HCT116 (cell line): Measurements from ENCODE around the gene WDR44. TPM values are rescaled to one million over a fixed set of nuclear protein-coding genes. Genes with fewer than 3 reads are reported as not detected.

Source experiments
- ATAC-seq: fragments of 200-7000 bp; cut with Tn5 transposase; 2 replicates; pipeline ENCODE4 v1.9.1; 2020; ENCODE audit warnings: mild to moderate bottlenecking, moderate library complexity
- BruUV-seq: library from RNA; stranded (reverse); fragments of 400-500 nt; replicated peaks from 2 replicates; lab custom pipeline; 2021; lab: Mats Ljungman, UMichigan
- CTCF ChIA-PET: fragments of 300-600 bp; sonication (Branson Sonifier 250); formaldehyde crosslinking; loops from one replicate; lab custom pipeline; 2021; ENCODE audit warnings: antibody characterized with exemption; lab: Charles Lee
- POLR2A ChIA-PET: fragments of 300-600, 350-600 bp; sonication (Branson Sonifier 250); formaldehyde crosslinking; loops from one replicate; lab custom pipeline; 2021; ENCODE audit warnings: antibody characterized with exemption; lab: Charles Lee
- RAD21 ChIA-PET, 2 experiments: fragments of 300-600 bp; sonication (Branson Sonifier 250); formaldehyde crosslinking; loops; one replicate each; lab custom pipeline; 2023; ENCODE audit warnings: low total read pairs in 2 of 2; ENCODE audit not compliant: uncharacterized antibody in 2 of 2, unreplicated experiment in 2 of 2, low non-redundant PET in 1 of 2; lab: Charles Lee
- DNase-seq: peaks from one replicate; pipeline ENCODE4 v3.0.0-alpha.2; 2010; ENCODE audit warnings: low read depth, low spot score
- H2AFZ ChIP-seq: fragments of 200-600 bp; shearing (Covaris generic), sonication (generic); 2 replicates; pipeline ENCODE4 v1.6.1; 2017; ENCODE audit warnings: low read depth, mixed run types, mixed read lengths, antibody characterized with exemption, low read length; ENCODE audit not compliant: poor library complexity, severe bottlenecking
- H3K27ac ChIP-seq: 2 replicates; pipeline ENCODE4 v1.5.1; 2012; ENCODE audit warnings: low read depth, low read length
- H3K27me3 ChIP-seq: fragments of 200-600 bp; sonication (generic); 2 replicates; pipeline ENCODE4 v1.6.1; 2016; ENCODE audit warnings: mixed run types, low read length, mixed read lengths; ENCODE audit not compliant: insufficient read depth
- H3K36me3 ChIP-seq, 2 experiments: fragments of 200-500 bp in 1 of 2; fragments of 200-600 bp in 1 of 2; sonication (Bioruptor generic) in 1 of 2; sonication (generic) in 1 of 2; 2 replicates each; pipeline versions ENCODE4 v1.5.1 to v1.6.1; 2014 to 2016; ENCODE audit warnings: low read length in 2 of 2, inconsistent platforms in 1 of 2, mixed read lengths in 1 of 2, mixed run types in 1 of 2; ENCODE audit not compliant: insufficient read depth in 2 of 2, control insufficient read depth in 1 of 2
- H3K4me1 ChIP-seq, 2 experiments: fragments of 200-600 bp in 1 of 2; sonication (generic) in 1 of 2; 2 replicates each; pipeline versions ENCODE4 v1.5.1 to v1.6.1; 2012 to 2017; ENCODE audit warnings: low read length in 2 of 2, inconsistent platforms in 1 of 2, mild to moderate bottlenecking in 1 of 2, mixed read lengths in 1 of 2, mixed run types in 1 of 2, moderate library complexity in 1 of 2; ENCODE audit not compliant: insufficient read depth in 2 of 2, control insufficient read depth in 1 of 2
- H3K4me2 ChIP-seq: fragments of 200-600 bp; sonication (generic); 2 replicates; pipeline ENCODE4 v1.6.1; 2017; ENCODE audit warnings: mixed run types, low read length, mixed read lengths
- H3K4me3 ChIP-seq, 2 experiments: fragments of 200-600 bp in 1 of 2; sonication (generic) in 1 of 2; replicated peaks in 1 of 2; 2 replicates each; pipeline ENCODE4 v1.5.1; 2011 to 2016; ENCODE audit warnings: low read length in 2 of 2, control low read depth in 1 of 2, low read depth in 1 of 2, mild to moderate bottlenecking in 1 of 2, mixed read lengths in 1 of 2, mixed run types in 1 of 2
- H3K79me2 ChIP-seq: fragments of 200-600 bp; sonication (generic); 2 replicates; pipeline ENCODE4 v1.6.1; 2017; ENCODE audit warnings: mild to moderate bottlenecking, mixed run types, low read length, moderate library complexity, mixed read lengths; ENCODE audit not compliant: insufficient read depth
- H3K9ac ChIP-seq: fragments of 200-600 bp; sonication (generic); 2 replicates; pipeline ENCODE4 v1.6.1; 2016; ENCODE audit warnings: low read length, mixed read lengths
- H3K9me2 ChIP-seq: fragments of 200-600 bp; sonication (generic), shearing (Covaris generic); 2 replicates; pipeline ENCODE4 v1.6.1; 2017; ENCODE audit warnings: mixed run types, mild to moderate bottlenecking, moderate library complexity; ENCODE audit not compliant: insufficient read depth
- H3K9me3 ChIP-seq, 2 experiments: fragments of 200-500 bp in 1 of 2; fragments of 200-600 bp in 1 of 2; sonication (Bioruptor generic) in 1 of 2; sonication (generic) in 1 of 2; 2 replicates each; pipeline ENCODE4 v1.6.1; 2014 to 2017; ENCODE audit warnings: low read length in 2 of 2, mixed read lengths in 2 of 2, inconsistent platforms in 1 of 2, low read depth in 1 of 2, mild to moderate bottlenecking in 1 of 2, mixed run types in 1 of 2, moderate library complexity in 1 of 2; ENCODE audit not compliant: control insufficient read depth in 1 of 2, insufficient read depth in 1 of 2
- H4K20me1 ChIP-seq: fragments of 200-600 bp; sonication (generic), shearing (Covaris generic); 2 replicates; pipeline ENCODE4 v1.6.1; 2017; ENCODE audit warnings: mixed run types, mild to moderate bottlenecking, moderate library complexity; ENCODE audit not compliant: insufficient read depth
- CBX3 ChIP-seq: IDR thresholded peaks from 2 replicates; pipeline ENCODE4 v1.6.1; 2012; ENCODE audit warnings: low read depth
- EGR1 ChIP-seq: IDR thresholded peaks from 2 replicates; pipeline ENCODE4 v1.6.1; 2012; ENCODE audit warnings: low read depth
- ELF1 ChIP-seq: IDR thresholded peaks from 2 replicates; pipeline ENCODE4 v1.6.1; 2012; ENCODE audit warnings: low read depth, borderline replicate concordance
- EZH2 ChIP-seq: fragments of 200-600 bp; sonication (generic); IDR thresholded peaks from 2 replicates; pipeline ENCODE4 v1.6.1; 2017; ENCODE audit warnings: antibody characterized with exemption, mixed run types
- EZH2phosphoT487 ChIP-seq: fragments of 200-600 bp; IDR thresholded peaks from 2 replicates; pipeline ENCODE4 v1.6.1; 2018; ENCODE audit warnings: antibody characterized with exemption, borderline replicate concordance
- FOSL1 ChIP-seq: IDR thresholded peaks from 2 replicates; pipeline ENCODE4 v1.6.1; 2012; ENCODE audit warnings: low read depth
- JUND ChIP-seq: IDR thresholded peaks from 2 replicates; pipeline ENCODE4 v1.6.1; 2012
- MAX ChIP-seq: IDR thresholded peaks from 2 replicates; pipeline ENCODE4 v1.6.1; 2012
- POLR2A ChIP-seq: IDR thresholded peaks from 2 replicates; pipeline ENCODE4 v1.7.0; 2011; ENCODE audit warnings: borderline replicate concordance; ENCODE audit not compliant: insufficient read depth, insufficient read length; ENCODE audit errors: extremely low read depth
- POLR2AphosphoS5 ChIP-seq: IDR thresholded peaks from 2 replicates; pipeline ENCODE4 v1.6.1; 2011; ENCODE audit warnings: mild to moderate bottlenecking, low read depth, low read length, moderate library complexity
- RAD21 ChIP-seq: IDR thresholded peaks from 2 replicates; pipeline ENCODE4 v1.6.1; 2012; ENCODE audit warnings: low read depth, mild to moderate bottlenecking
- SIN3A ChIP-seq: IDR thresholded peaks from 2 replicates; pipeline ENCODE4 v1.6.1; 2012; ENCODE audit warnings: low read depth
- SP1 ChIP-seq: IDR thresholded peaks from 2 replicates; pipeline ENCODE4 v1.6.1; 2012; ENCODE audit warnings: low read depth
- TCF7L2 ChIP-seq: IDR thresholded peaks from 2 replicates; pipeline ENCODE4 v1.7.0; 2011; ENCODE audit warnings: borderline replicate concordance, inconsistent platforms; ENCODE audit not compliant: insufficient read depth, insufficient read length; ENCODE audit errors: extremely low read depth
- YY1 ChIP-seq: IDR thresholded peaks from 2 replicates; pipeline ENCODE4 v1.6.1; 2011; ENCODE audit warnings: low read length, low read depth, moderate library complexity, mild to moderate bottlenecking; ENCODE audit not compliant: insufficient replicate concordance; ENCODE audit errors: extremely low read depth
- ZNF274 ChIP-seq: fragments of 200-500 bp; sonication (Bioruptor generic); IDR thresholded peaks from 2 replicates; pipeline ENCODE4 v1.6.1; 2014; ENCODE audit warnings: mild to moderate bottlenecking, low read depth, low read length, inconsistent platforms
- intact Hi-C: fragments of 100-400 bp; cut with micrococcal nuclease; formaldehyde crosslinking; loops from 2 replicates; pipeline ENCODE4 v1.10.0; 2022
- total RNA-seq: library from RNA; stranded (reverse); gene quantifications from one replicate; pipeline ENCODE4 v1.2.1, GENCODE V29; 2021; ENCODE audit not compliant: unreplicated experiment
- TF ChIP-seq, protein P1 (sequence below): IDR thresholded peaks from 2 replicates; pipeline ENCODE4 v1.6.1; 2012
- TF ChIP-seq, protein P2 (sequence below): IDR thresholded peaks from 2 replicates; pipeline ENCODE4 v1.6.1; 2012; ENCODE audit warnings: low read depth

WDR44 gene
- total RNA-seq, 1 experiment from 2014 or later: 12.2 TPM

- Histone ChIP-seq H3K79me2 (no peaks in the 10 kb centered on the region), H3K4me3 (no peak overlapping the region), H3K4me2 (no peak overlapping the region), H3K9ac (no peak overlapping the region), H3K4me1 (no peaks in the 10 kb centered on the region), H3K9me3 (no peaks in the 10 kb centered on the region), H2AFZ (no peak overlapping the region), H3K27ac (no peak overlapping the region), H3K36me3 (no peaks in the 10 kb centered on the region), H4K20me1 (no peaks in the 10 kb centered on the region), H3K9me2 (no peaks in the 10 kb centered on the region), H3K27me3 (no peaks in the 10 kb centered on the region)
- ChIA-PET CTCF (no interaction called here), POLR2A (no interaction called here), RAD21 (no interaction called here)
- no peak for ATAC-seq
- DNase-seq: no peak
- intact Hi-C loops: no loop called here
- no peak for TF ChIP-seq MAX
- TF ChIP-seq EZH2phosphoT487: no peak
- TF ChIP-seq CBX3: no peak
- TF ChIP-seq YY1: no peak
- TF ChIP-seq, protein P1, sequence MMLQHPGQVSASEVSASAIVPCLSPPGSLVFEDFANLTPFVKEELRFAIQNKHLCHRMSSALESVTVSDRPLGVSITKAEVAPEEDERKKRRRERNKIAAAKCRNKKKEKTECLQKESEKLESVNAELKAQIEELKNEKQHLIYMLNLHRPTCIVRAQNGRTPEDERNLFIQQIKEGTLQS: no peak
- no peak for TF ChIP-seq SP1
- TF ChIP-seq TCF7L2: no peak
- no peak for TF ChIP-seq EZH2
- TF ChIP-seq, protein P2, sequence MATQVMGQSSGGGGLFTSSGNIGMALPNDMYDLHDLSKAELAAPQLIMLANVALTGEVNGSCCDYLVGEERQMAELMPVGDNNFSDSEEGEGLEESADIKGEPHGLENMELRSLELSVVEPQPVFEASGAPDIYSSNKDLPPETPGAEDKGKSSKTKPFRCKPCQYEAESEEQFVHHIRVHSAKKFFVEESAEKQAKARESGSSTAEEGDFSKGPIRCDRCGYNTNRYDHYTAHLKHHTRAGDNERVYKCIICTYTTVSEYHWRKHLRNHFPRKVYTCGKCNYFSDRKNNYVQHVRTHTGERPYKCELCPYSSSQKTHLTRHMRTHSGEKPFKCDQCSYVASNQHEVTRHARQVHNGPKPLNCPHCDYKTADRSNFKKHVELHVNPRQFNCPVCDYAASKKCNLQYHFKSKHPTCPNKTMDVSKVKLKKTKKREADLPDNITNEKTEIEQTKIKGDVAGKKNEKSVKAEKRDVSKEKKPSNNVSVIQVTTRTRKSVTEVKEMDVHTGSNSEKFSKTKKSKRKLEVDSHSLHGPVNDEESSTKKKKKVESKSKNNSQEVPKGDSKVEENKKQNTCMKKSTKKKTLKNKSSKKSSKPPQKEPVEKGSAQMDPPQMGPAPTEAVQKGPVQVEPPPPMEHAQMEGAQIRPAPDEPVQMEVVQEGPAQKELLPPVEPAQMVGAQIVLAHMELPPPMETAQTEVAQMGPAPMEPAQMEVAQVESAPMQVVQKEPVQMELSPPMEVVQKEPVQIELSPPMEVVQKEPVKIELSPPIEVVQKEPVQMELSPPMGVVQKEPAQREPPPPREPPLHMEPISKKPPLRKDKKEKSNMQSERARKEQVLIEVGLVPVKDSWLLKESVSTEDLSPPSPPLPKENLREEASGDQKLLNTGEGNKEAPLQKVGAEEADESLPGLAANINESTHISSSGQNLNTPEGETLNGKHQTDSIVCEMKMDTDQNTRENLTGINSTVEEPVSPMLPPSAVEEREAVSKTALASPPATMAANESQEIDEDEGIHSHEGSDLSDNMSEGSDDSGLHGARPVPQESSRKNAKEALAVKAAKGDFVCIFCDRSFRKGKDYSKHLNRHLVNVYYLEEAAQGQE: no peak
- TF ChIP-seq EGR1: no peak
- no peak for TF ChIP-seq SIN3A
- no peak for TF ChIP-seq RAD21
- TF ChIP-seq ELF1: no peak
- no peak for TF ChIP-seq POLR2A
- no peak for TF ChIP-seq FOSL1
- no peak for TF ChIP-seq ZNF274
- TF ChIP-seq JUND: no peak
- TF ChIP-seq POLR2AphosphoS5: no peak
- no TSS peak for BruUV-seq
Observed at GRCh38 chrX:118337687-118338086, 8.2 kb upstream of the WDR44 start.
